Activated T-cell treated with anti-CD3 and anti-CD28 coated beads for 1 hour (primary cell): ENCODE data around the gene OTUD1.

Experiments
- DNase-seq: peaks from one replicate; pipeline ENCODE4 v3.0.0-alpha.2; 2020; ENCODE audit warnings: low read depth

Gene OTUD1

DNA sequence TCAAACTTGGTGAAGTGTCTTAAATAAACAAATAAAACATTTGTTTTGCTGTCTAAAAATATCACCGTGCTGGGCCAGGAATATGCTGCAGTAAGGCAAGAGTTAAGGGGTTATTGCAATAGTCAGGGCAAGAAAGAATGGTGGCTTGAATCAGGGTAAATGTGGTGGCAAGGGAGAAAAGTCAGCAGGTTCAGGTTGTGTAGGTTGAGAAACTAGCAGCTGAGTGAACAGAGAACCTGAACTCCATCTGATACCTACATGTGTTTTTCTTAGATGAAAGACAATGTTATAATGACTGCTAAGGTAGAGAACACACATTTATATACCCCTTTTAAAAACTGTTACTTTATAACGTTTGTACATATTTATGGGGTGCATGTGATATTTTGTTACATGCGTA, 28.7 kb downstream of the OTUD1 start:
- no peak for DNase-seq

DNA sequence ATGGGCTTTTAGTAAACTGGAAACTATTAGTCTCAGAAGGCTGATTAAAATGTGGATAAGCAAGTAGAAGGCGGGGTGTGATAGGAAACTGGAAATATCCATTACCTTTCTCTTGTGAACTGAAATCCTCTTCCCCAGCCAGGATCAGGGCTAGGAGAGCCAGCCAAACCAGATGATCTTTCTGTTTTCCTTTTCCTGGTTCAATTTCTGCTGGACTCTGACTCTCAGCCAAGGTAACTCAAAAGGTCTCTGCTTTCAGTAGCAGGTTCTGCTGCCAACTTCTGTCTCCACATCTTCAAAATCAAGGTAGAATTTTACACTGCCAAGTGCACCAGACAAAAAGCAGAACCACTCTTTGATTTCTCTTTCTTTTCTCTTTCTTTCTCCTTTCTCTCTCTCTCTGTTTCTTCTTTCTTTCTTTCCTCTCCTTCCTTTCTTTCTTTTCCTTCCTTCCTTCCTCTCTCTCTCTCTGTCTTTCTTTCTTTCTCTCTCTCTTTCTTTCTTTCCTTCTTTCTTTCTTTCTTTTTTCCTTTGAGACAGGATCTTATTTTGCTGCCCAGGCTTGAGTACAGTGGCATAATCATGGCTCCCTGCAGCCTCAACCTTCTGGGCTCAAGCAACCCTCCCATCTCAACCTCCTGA, 30.8 kb downstream of the OTUD1 start:
- no peak for DNase-seq

DNA sequence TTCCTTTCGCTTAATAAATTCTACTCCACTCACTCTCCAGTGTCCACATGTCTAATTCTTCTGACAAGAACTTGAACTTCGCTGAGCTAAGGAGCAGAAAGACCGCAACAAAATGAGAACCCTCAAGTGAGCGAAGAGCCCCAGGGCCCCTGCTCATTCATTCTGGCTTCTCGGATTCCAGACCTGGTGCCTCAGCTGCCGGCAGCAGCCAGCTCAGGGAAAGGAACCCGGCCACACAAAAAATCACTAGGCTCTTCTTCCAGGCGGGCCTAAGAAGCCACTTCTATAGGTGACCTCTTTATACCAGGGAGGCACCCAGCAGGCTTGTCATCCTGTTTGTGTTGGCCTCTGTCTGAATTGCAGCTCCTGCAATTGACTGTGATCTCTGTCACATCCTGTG, 33.3 kb downstream of the OTUD1 start:
- no peak for DNase-seq

DNA sequence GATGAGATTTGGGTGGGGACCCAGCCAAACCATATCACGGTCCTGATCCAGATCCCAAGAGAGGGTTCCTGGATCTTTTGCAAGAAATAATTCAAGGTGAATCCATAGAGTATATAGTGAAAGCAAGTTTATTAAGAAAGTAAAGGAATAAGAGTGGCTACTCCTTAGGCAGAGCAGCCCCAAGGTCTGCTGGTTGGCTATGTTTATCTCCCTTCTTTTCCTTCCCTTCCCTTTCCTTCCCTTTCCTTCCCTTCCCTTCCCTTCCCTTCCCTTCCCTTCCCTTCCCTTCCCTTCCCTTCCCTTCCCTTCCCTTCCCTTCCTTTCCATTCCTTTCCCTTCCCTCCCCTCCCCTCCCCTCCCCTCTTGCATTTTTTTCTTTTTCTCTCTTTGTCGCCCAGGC, 35.2 kb downstream of the OTUD1 start:
- DNase-seq, result no peak

DNA sequence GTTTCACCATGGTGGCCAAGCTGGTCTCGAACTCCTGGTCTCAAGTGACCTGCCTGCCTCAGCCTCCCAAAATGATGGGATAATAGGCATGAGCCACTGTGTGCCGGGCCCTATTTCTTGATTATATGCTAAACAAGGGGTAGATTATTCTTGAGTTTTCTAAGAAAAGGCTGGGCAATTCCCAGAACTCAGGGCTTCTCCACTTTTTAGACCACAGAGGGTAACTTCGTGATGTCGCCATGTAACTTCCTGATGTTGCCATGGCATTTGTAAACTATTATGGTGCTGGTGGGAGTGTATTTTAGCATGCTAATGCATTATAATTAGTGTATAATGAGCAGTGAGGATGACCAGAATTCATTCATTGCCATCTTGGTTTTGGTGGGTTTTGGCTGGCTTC, 35.8 kb downstream of the OTUD1 start:
- DNase-seq, result no peak

DNA sequence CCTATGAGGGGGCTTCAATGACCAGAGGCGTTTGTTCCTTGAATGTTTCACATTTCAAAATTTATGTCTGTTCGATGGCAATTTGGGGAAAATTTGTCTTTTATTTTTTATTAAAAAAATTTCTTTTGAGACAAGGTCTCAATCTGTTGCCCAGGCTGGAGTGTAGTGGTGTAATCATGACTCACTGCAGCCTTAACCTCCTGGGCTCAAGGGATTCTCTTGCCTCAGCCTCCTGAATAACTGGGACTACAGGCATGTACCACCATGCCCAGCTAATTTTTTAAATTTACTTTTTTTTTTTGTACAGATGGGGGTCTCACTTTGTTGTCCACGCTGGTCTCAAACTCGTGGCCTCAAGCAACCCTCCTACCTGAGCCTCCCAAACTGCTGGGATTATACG, 39.7 kb downstream of the OTUD1 start:
- no peak for DNase-seq

DNA sequence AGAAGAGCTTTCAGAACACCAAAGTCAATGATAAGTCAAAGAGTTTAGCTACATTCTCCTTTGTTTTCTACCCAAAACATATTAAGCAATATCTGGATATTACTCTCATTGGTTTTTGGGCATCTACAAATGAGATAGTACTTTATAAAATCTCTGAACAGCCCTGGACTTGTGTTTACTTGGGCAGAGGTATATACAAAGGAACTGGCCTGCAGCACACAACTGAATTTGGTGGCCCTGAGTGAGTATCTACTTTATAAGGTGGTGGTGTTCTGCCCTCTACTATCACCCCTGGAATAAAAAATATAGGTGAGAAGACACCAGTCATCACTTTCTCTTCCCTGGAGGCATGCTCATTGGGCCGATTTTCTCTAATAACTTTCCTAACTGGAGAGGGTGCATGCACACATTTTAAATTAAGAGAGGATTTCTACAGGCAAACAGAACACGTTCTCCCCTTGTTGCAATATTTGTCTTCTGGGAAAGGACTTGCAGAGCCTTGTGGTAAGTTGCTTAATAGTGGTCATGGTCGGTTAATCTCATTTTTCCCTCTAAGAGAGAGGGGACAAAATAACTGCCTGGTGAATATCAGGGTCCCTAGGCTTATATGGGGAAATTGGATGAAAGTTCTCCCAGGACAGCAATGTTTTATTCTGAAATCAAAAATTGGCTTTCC, 41.1 kb downstream of the OTUD1 start:
- no peak for DNase-seq

DNA sequence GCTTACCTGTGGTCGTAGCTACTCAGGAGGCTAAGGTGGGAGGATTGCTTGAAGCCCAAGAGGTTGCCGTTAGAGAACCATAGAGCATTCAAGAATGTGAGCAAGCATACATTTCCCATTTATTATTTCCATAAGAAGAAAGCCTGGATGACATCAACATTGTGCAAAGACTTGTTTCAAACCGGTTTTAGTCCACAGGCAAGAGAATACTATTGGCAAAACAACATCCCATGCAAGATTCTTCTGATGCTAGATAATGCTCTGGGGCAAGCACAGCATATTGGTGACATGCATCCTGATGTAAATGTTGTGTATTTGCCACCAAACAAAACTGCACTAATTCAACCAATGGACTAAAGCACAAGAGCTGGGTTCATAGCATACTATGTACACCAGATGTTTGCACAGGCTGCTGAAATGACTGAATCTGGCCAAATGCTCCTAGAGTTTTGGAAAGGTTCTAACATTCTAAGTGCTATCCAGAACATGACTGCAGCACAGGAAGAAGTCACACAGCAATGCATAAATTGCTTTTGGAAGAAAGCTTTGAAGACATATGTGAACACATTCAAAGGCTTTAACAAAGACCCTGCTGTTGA, 42.6 kb downstream of the OTUD1 start:
- DNase-seq, result no peak

DNA sequence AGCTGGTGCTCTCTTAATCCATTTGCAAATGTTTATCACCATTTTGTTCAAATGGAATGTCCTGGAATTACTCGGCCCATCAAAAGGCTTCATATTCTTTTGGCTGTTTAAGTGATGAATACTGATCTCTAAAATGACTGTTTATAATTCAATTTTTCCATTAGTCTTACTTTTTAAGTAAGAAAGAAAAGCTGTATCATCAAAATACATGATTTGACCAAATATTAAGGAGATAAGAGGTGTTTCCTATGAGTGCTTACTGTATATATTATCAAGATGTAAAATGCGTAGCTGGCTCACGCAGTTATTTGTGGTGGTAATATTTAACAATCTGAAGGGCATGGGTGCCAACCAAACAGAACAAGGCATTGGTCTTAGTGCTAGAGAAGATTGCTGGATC, 51.2 kb downstream of the OTUD1 start:
- DNase-seq, result no peak
